HEK293 (cell line): ENCODE results near the gene TRAPPC3L.

Source experiments
- BCL11B ChIP-seq: fragments of 450-650 bp; formaldehyde crosslinking; IDR thresholded peaks from 2 replicates; pipeline ENCODE4 v1.5.1; 2016; ENCODE audit warnings: low read depth, missing biosample characterization, missing genetic modification characterization
- FEZF1 ChIP-seq: fragments of 450-650 bp; formaldehyde crosslinking; IDR thresholded peaks from 2 replicates; pipeline ENCODE4 v1.5.1; 2016; ENCODE audit warnings: missing biosample characterization, missing genetic modification characterization
- GLIS2 ChIP-seq: fragments of 450-650 bp; formaldehyde crosslinking; IDR thresholded peaks from 2 replicates; pipeline ENCODE4 v1.5.1; 2016; ENCODE audit warnings: missing biosample characterization, missing genetic modification characterization
- KLF16 ChIP-seq: fragments of 450-650 bp; formaldehyde crosslinking; IDR thresholded peaks from 2 replicates; pipeline ENCODE4 v1.5.1; 2017; ENCODE audit warnings: missing biosample characterization, missing genetic modification characterization
- MEIS1 ChIP-seq: sonication (generic); formaldehyde crosslinking; IDR thresholded peaks from 2 replicates; pipeline ENCODE4 v1.8.1; 2022; ENCODE audit warnings: missing genetic modification reagents, mild to moderate bottlenecking, borderline replicate concordance
- OVOL3 ChIP-seq: fragments of 450-650 bp; formaldehyde crosslinking; IDR thresholded peaks from 2 replicates; pipeline ENCODE4 v1.5.1; 2016; ENCODE audit warnings: missing biosample characterization, missing genetic modification characterization
- PATZ1 ChIP-seq: fragments of 450-650 bp; formaldehyde crosslinking; IDR thresholded peaks from 2 replicates; pipeline ENCODE4 v1.5.1; 2016; ENCODE audit warnings: missing biosample characterization, missing genetic modification characterization
- PRDM1 ChIP-seq: fragments of 450-650 bp; formaldehyde crosslinking; IDR thresholded peaks from 2 replicates; pipeline ENCODE4; 2016; ENCODE audit warnings: missing biosample characterization, missing genetic modification characterization
- RBAK ChIP-seq: fragments of 450-650 bp; formaldehyde crosslinking; IDR thresholded peaks from 2 replicates; pipeline ENCODE4 v1.5.1; 2016; ENCODE audit warnings: missing biosample characterization, missing genetic modification characterization
- ZBTB1 ChIP-seq: fragments of 450-650 bp; formaldehyde crosslinking; IDR thresholded peaks from 2 replicates; pipeline ENCODE4 v1.5.1; 2016; ENCODE audit warnings: missing biosample characterization, missing genetic modification characterization
- ZBTB10 ChIP-seq: fragments of 450-650 bp; formaldehyde crosslinking; IDR thresholded peaks from 2 replicates; pipeline ENCODE4 v1.5.1; 2016; ENCODE audit warnings: missing biosample characterization, missing genetic modification characterization
- ZBTB48 ChIP-seq: fragments of 450-650 bp; formaldehyde crosslinking; IDR thresholded peaks from 2 replicates; pipeline ENCODE4 v1.5.1; 2016; ENCODE audit warnings: missing biosample characterization, missing genetic modification characterization
- ZNF10 ChIP-seq: fragments of 450-650 bp; formaldehyde crosslinking; IDR thresholded peaks from 2 replicates; pipeline ENCODE4 v1.5.1; 2017; ENCODE audit warnings: missing biosample characterization, missing genetic modification characterization
- ZNF157 ChIP-seq: fragments of 450-650 bp; formaldehyde crosslinking; IDR thresholded peaks from 2 replicates; pipeline ENCODE4 v1.5.1; 2016; ENCODE audit warnings: missing biosample characterization, missing genetic modification characterization
- ZNF18 ChIP-seq: fragments of 450-650 bp; formaldehyde crosslinking; IDR thresholded peaks from 2 replicates; pipeline ENCODE4 v1.5.1; 2016; ENCODE audit warnings: missing biosample characterization, missing genetic modification characterization
- ZNF223 ChIP-seq: fragments of 450-650 bp; formaldehyde crosslinking; IDR thresholded peaks from 2 replicates; pipeline ENCODE4 v1.5.1; 2016; ENCODE audit warnings: missing biosample characterization, missing genetic modification characterization
- ZNF248 ChIP-seq: fragments of 450-650 bp; formaldehyde crosslinking; IDR thresholded peaks from 2 replicates; pipeline ENCODE4 v1.5.1; 2017; ENCODE audit warnings: missing biosample characterization, missing genetic modification characterization
- ZNF394 ChIP-seq: fragments of 450-650 bp; formaldehyde crosslinking; IDR thresholded peaks from 2 replicates; pipeline ENCODE4 v1.5.1; 2016; ENCODE audit warnings: missing biosample characterization, missing genetic modification characterization, mild to moderate bottlenecking, moderate library complexity, borderline replicate concordance
- ZNF518A ChIP-seq: fragments of 450-650 bp; formaldehyde crosslinking; conservative IDR thresholded peaks from 2 replicates; pipeline ENCODE4 v1.5.1; 2016; ENCODE audit warnings: low read depth, missing biosample characterization, missing genetic modification characterization
- ZNF555 ChIP-seq: fragments of 450-650 bp; formaldehyde crosslinking; conservative IDR thresholded peaks from 2 replicates; pipeline ENCODE4 v1.5.1; 2017; ENCODE audit warnings: missing biosample characterization, mild to moderate bottlenecking, missing genetic modification characterization, inconsistent platforms
- ZNF600 ChIP-seq: fragments of 450-650 bp; formaldehyde crosslinking; IDR thresholded peaks from 2 replicates; pipeline ENCODE4 v1.5.1; 2016; ENCODE audit warnings: missing biosample characterization, missing genetic modification characterization
- ZNF610 ChIP-seq: fragments of 450-650 bp; formaldehyde crosslinking; IDR thresholded peaks from 2 replicates; pipeline ENCODE4 v1.5.1; 2016; ENCODE audit warnings: missing biosample characterization, missing genetic modification characterization, borderline replicate concordance
- ZNF76 ChIP-seq: fragments of 450-650 bp; formaldehyde crosslinking; IDR thresholded peaks from 2 replicates; pipeline ENCODE4; 2016; ENCODE audit warnings: low read depth, missing biosample characterization, missing genetic modification characterization, borderline replicate concordance
- ZNF837 ChIP-seq: fragments of 450-650 bp; formaldehyde crosslinking; IDR thresholded peaks from 2 replicates; pipeline ENCODE4 v1.5.1; 2016; ENCODE audit warnings: missing biosample characterization, missing genetic modification characterization
- ZSCAN5A ChIP-seq: fragments of 450-650 bp; formaldehyde crosslinking; IDR thresholded peaks from 2 replicates; pipeline ENCODE4 v1.5.1; 2016; ENCODE audit warnings: missing biosample characterization, missing genetic modification characterization
- ZXDB ChIP-seq: fragments of 450-650 bp; formaldehyde crosslinking; IDR thresholded peaks from 2 replicates; pipeline ENCODE4 v1.5.1; 2016; ENCODE audit warnings: missing biosample characterization, missing genetic modification characterization

Gene TRAPPC3L

GRCh38 chr6:116511424-116512110 is 33.9 kb downstream of the TRAPPC3L start, which contains the start of gene CALHM5 (continued):
- TF ChIP-seq ZNF18 (0 out of 2 replicates have a peak, but pooled peaks have one; percentile 25), ZNF610 (tag by site-specific recombination) (0 out of 2 replicates have a peak, but pooled peaks have one; percentile 30), ZNF518A (tag by site-specific recombination) (no peak), GLIS2 (tag by site-specific recombination) (no peak), ZNF394 (tag by site-specific recombination) (no peak), ZNF555 (tag by site-specific recombination) (no peak), FEZF1 (tag by site-specific recombination) (no peak), ZNF248 (tag by site-specific recombination) (no peak), ZSCAN5A (tag by site-specific recombination) (no peak), ZNF837 (tag by site-specific recombination) (no peak), RBAK (no peak), PATZ1 (tag by site-specific recombination) (no peak), ZNF223 (no peak), ZNF76 (tag by site-specific recombination) (0 out of 2 replicates have a peak, but pooled peaks have one; percentile 17), KLF16 (no peak), MEIS1 (no peak), ZNF600 (tag by site-specific recombination) (peak; percentile 58; the same call in 1 of the 2 replicates), ZBTB1 (no peak), ZXDB (tag by site-specific recombination) (peak; percentile 47; the same call in 1 of the 2 replicates), BCL11B (tag by site-specific recombination) (no peak), OVOL3 (tag by site-specific recombination) (no peak), PRDM1 (peak; percentile 22; the same call in 1 of the 2 replicates), ZNF10 (tag by site-specific recombination) (peak; percentile 55; the same call in 1 of the 2 replicates), ZBTB48 (tag by site-specific recombination) (no peak), ZNF157 (tag by site-specific recombination) (no peak), ZBTB10 (tag by site-specific recombination) (no peak)
